GM21825 (cell line): Measurements from ENCODE around the gene GPD1L.
"Not testable (repeated sequence)": the region's sequence is repeated elsewhere in the genome, so short reads cannot be mapped to it uniquely, and the experiment has no call there.

Experiments
- ATAC-seq: cut with Tn5 transposase; IDR thresholded peaks from one replicate; pipeline ENCODE4 v1.9.1; 2021; ENCODE audit warnings: mild to moderate bottlenecking, moderate library complexity; ENCODE audit not compliant: unreplicated experiment

Gene GPD1L

GRCh38 chr3:32106132-32106928 is at the start of gene GPD1L:
TSS of gene GPD1L (plus strand) at chr3:32106620. CDS start at chr3:32106712, 92 bp downstream.
- ATAC-seq, result peak; percentile 100

- not testable (repeated sequence) for ATAC-seq
Measured at GRCh38 chr3:32058465-32058864, 48.0 kb upstream of the GPD1L start.

- no peak for ATAC-seq
Measured at GRCh38 chr3:32062950-32063582, 43.4 kb upstream of the GPD1L start.

- no peak for ATAC-seq
Measured at GRCh38 chr3:32066686-32067085, 39.7 kb upstream of the GPD1L start.

- not testable (repeated sequence) for ATAC-seq
Measured at GRCh38 chr3:32074194-32074593, 32.2 kb upstream of the GPD1L start.

- no peak for ATAC-seq
Measured at GRCh38 chr3:32076566-32076965, 29.9 kb upstream of the GPD1L start.

GRCh38 chr3:32077260-32078084 is 28.9 kb upstream of the GPD1L start:
- no peak for ATAC-seq

- ATAC-seq, result no peak
Measured at GRCh38 chr3:32078085-32078634, 28.3 kb upstream of the GPD1L start.

GRCh38 chr3:32078864-32079263 is 27.6 kb upstream of the GPD1L start:
- ATAC-seq, result no peak

GRCh38 chr3:32082721-32083120 is 23.7 kb upstream of the GPD1L start:
- no peak for ATAC-seq

GRCh38 chr3:32083702-32084270 is 22.6 kb upstream of the GPD1L start:
- ATAC-seq, result no peak

GRCh38 chr3:32084870-32085269 is 21.6 kb upstream of the GPD1L start:
- ATAC-seq, result no peak

- no peak for ATAC-seq
Measured at GRCh38 chr3:32086464-32086863, 20.0 kb upstream of the GPD1L start.

- no peak for ATAC-seq
Measured at GRCh38 chr3:32089476-32089875, 16.9 kb upstream of the GPD1L start.

- no peak for ATAC-seq
Measured at GRCh38 chr3:32093204-32093603, 13.2 kb upstream of the GPD1L start.

GRCh38 chr3:32095431-32095830 is 11.0 kb upstream of the GPD1L start:
- ATAC-seq, result no peak

GRCh38 chr3:32097768-32098167 is 8.7 kb upstream of the GPD1L start:
- no peak for ATAC-seq

- no peak for ATAC-seq
Measured at GRCh38 chr3:32098528-32098927, 7.9 kb upstream of the GPD1L start.

GRCh38 chr3:32100465-32100864 is 6.0 kb upstream of the GPD1L start:
- no peak for ATAC-seq

GRCh38 chr3:32102289-32102688 is 4.1 kb upstream of the GPD1L start:
- no peak for ATAC-seq

GRCh38 chr3:32104492-32104891 is 1.9 kb upstream of the GPD1L start:
- ATAC-seq, result no peak
